Measurements from ENCODE around the gene TNP2.

TNP2 gene

GRCh38 chr16:11238272-11239202 lies 30.6 kb downstream of the TNP2 start:
- no peaks in the 10 kb centered on the region for H3K27me3 ChIP-seq (ENCODE audit: insufficient read depth, low read length, poor library complexity)
- H3K9ac ChIP-seq (ENCODE audit: low read depth, low read length) = no peak overlapping the region; the same call in 1 of the 2 replicates
- H3K4me2 ChIP-seq (ENCODE audit: insufficient read depth, low read length) = no peak overlapping the region
- no peak for ATAC-seq (ENCODE audit: insufficient read depth, low read depth)
- TF ChIP-seq EZH2 (IDR thresholded peaks at IDR 0.05; ENCODE audit: borderline replicate concordance, low read depth, low read length, severe bottlenecking) (no peak), CTCF (IDR thresholded peaks at IDR 0.05; ENCODE audit: borderline replicate concordance, extremely low read depth, low read length, poor library complexity, severe bottlenecking) (no peak)
- H3K9me3 ChIP-seq (ENCODE audit: insufficient read depth, low read length, severe bottlenecking) = no peaks in the 10 kb centered on the region
- peaks cover 91% of the 10 kb centered on the region for H3K4me1 ChIP-seq (ENCODE audit: insufficient read depth, low read length)
- no peaks in the 10 kb centered on the region for H4K20me1 ChIP-seq (ENCODE audit: insufficient read depth, low read length)
- no peak overlapping the region for H3K4me3 ChIP-seq (ENCODE audit: low read depth in 1 of 2, low read length in 2 of 2)
- no peaks in the 10 kb centered on the region for H3K36me3 ChIP-seq (ENCODE audit: insufficient read depth, low read length)
- no peak for DNase-seq
- peaks cover 12% of the 10 kb centered on the region for H3K79me2 ChIP-seq (ENCODE audit: insufficient read depth, low read length)
- H2AFZ ChIP-seq (ENCODE audit: low read depth, low read length) = no peak overlapping the region
- H3K27ac ChIP-seq (ENCODE audit: low read length) = peak overlapping the region; percentile 96

GRCh38 chr16:11236461-11237254 lies 32.5 kb downstream of the TNP2 start:
- no peaks in the 10 kb centered on the region for H3K36me3 ChIP-seq (ENCODE audit: insufficient read depth, low read length)

DNA sequence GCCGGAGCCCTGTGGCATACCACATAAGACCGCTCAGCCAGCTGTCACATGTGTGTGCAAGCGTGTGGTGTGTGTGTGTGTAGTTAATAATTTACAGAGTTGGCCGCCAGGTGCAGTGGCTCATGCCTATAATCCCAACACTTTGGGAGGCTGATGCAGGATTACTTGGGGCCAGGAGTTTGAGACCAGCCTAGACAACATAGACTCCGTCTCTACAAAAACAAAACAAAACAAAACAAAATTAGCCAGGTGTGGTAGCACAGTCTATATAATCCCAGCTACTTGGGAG lies 33.5 kb downstream of the TNP2 start:
- H3K4me3 ChIP-seq (ENCODE audit: low read depth in 1 of 2, low read length in 2 of 2) = no peak overlapping the region
- peaks cover 91% of the 10 kb centered on the region for H3K4me1 ChIP-seq (ENCODE audit: insufficient read depth, low read length)
- peaks cover 12% of the 10 kb centered on the region for H3K79me2 ChIP-seq (ENCODE audit: insufficient read depth, low read length)
- no peaks in the 10 kb centered on the region for H3K9me3 ChIP-seq (ENCODE audit: insufficient read depth, low read length, severe bottlenecking)
- H2AFZ ChIP-seq (ENCODE audit: low read depth, low read length) = no peak overlapping the region
- H3K36me3 ChIP-seq (ENCODE audit: insufficient read depth, low read length) = no peaks in the 10 kb centered on the region
- peak overlapping the region; percentile 16; the same call in 1 of the 2 replicates for H3K9ac ChIP-seq (ENCODE audit: low read depth, low read length)
- peak overlapping the region; percentile 99 for H3K27ac ChIP-seq (ENCODE audit: low read length)
- H3K4me2 ChIP-seq (ENCODE audit: insufficient read depth, low read length) = no peak overlapping the region
- H4K20me1 ChIP-seq (ENCODE audit: insufficient read depth, low read length) = no peaks in the 10 kb centered on the region
- H3K27me3 ChIP-seq (ENCODE audit: insufficient read depth, low read length, poor library complexity) = no peaks in the 10 kb centered on the region
- no peak for ATAC-seq (ENCODE audit: insufficient read depth, low read depth)
- TF ChIP-seq CTCF (IDR thresholded peaks at IDR 0.05; ENCODE audit: borderline replicate concordance, extremely low read depth, low read length, poor library complexity, severe bottlenecking) (no peak), EZH2 (IDR thresholded peaks at IDR 0.05; ENCODE audit: borderline replicate concordance, low read depth, low read length, severe bottlenecking) (no peak)
- no peak for DNase-seq

More at GRCh38 chr16:11236461-11237254, 32.5 kb downstream of the TNP2 start:
- peak overlapping the region; percentile 76 for H3K27ac ChIP-seq (ENCODE audit: low read length)
- no peaks in the 10 kb centered on the region for H4K20me1 ChIP-seq (ENCODE audit: insufficient read depth, low read length)
- no peak overlapping the region for H3K4me2 ChIP-seq (ENCODE audit: insufficient read depth, low read length)
- H3K27me3 ChIP-seq (ENCODE audit: insufficient read depth, low read length, poor library complexity) = no peaks in the 10 kb centered on the region
- peaks cover 91% of the 10 kb centered on the region for H3K4me1 ChIP-seq (ENCODE audit: insufficient read depth, low read length)
- ATAC-seq (ENCODE audit: insufficient read depth, low read depth) (no peak), DNase-seq (no peak)
- TF ChIP-seq EZH2 (IDR thresholded peaks at IDR 0.05; ENCODE audit: borderline replicate concordance, low read depth, low read length, severe bottlenecking) = no peak
- TF ChIP-seq CTCF (IDR thresholded peaks at IDR 0.05; ENCODE audit: borderline replicate concordance, extremely low read depth, low read length, poor library complexity, severe bottlenecking) = no peak
- no peak overlapping the region for H2AFZ ChIP-seq (ENCODE audit: low read depth, low read length)
- H3K9ac ChIP-seq (ENCODE audit: low read depth, low read length) = no peak overlapping the region
- no peak overlapping the region for H3K4me3 ChIP-seq (ENCODE audit: low read depth in 1 of 2, low read length in 2 of 2)
- H3K79me2 ChIP-seq (ENCODE audit: insufficient read depth, low read length) = peaks cover 13% of the 10 kb centered on the region
- H3K9me3 ChIP-seq (ENCODE audit: insufficient read depth, low read length, severe bottlenecking) = no peaks in the 10 kb centered on the region
